Activated T-cell treated with anti-CD3 and anti-CD28 coated beads for 4 hours (primary cell): ENCODE data around the gene RPIA.
"Not testable (repeated sequence)": the region's sequence is repeated elsewhere in the genome, so short reads cannot be mapped to it uniquely, and the experiment has no call there.

ENCODE experiments used
- DNase-seq: peaks from one replicate; pipeline ENCODE4 v3.0.0-alpha.2; 2020

The RPIA gene

GRCh38 chr2:88691339-88692183 is at the start of gene RPIA:
Gene RPIA (plus strand): TSS chr2:88691673. CDS start chr2:88691699, 26 bp downstream.
- DNase-seq = peak; percentile 99

- no peak for DNase-seq
Measured at GRCh38 chr2:88642278-88642677, 49.2 kb upstream of the RPIA start.

- DNase-seq = not testable (repeated sequence)
Measured at GRCh38 chr2:88645291-88645882, 46.1 kb upstream of the RPIA start.

GRCh38 chr2:88651646-88652045 is 39.8 kb upstream of the RPIA start:
- DNase-seq = no peak

GRCh38 chr2:88654714-88655113 is 36.8 kb upstream of the RPIA start:
- no peak for DNase-seq

GRCh38 chr2:88656690-88657089 is 34.8 kb upstream of the RPIA start:
- no peak for DNase-seq

GRCh38 chr2:88657131-88657530 is 34.3 kb upstream of the RPIA start:
- no peak for DNase-seq

- DNase-seq = no peak
Measured at GRCh38 chr2:88658326-88658725, 33.1 kb upstream of the RPIA start.

GRCh38 chr2:88658881-88659537 is 32.5 kb upstream of the RPIA start:
- DNase-seq = no peak

GRCh38 chr2:88659538-88659915 is 31.9 kb upstream of the RPIA start:
- DNase-seq = no peak

- no peak for DNase-seq
Measured at GRCh38 chr2:88660622-88661021, 30.9 kb upstream of the RPIA start.

GRCh38 chr2:88666576-88666975 is 24.9 kb upstream of the RPIA start:
- DNase-seq = no peak

- DNase-seq = no peak
Measured at GRCh38 chr2:88667219-88667618, 24.3 kb upstream of the RPIA start.

GRCh38 chr2:88668862-88669261 is 22.6 kb upstream of the RPIA start:
- DNase-seq = no peak

- peak; percentile 3 for DNase-seq
Measured at GRCh38 chr2:88669482-88670214, 21.8 kb upstream of the RPIA start.

GRCh38 chr2:88671786-88672427 is 19.6 kb upstream of the RPIA start:
- no peak for DNase-seq

GRCh38 chr2:88673363-88673762 is 18.1 kb upstream of the RPIA start:
- DNase-seq = no peak

- no peak for DNase-seq
Measured at GRCh38 chr2:88680266-88680902, 11.1 kb upstream of the RPIA start.

- no peak for DNase-seq
Measured at GRCh38 chr2:88680916-88681315, 10.6 kb upstream of the RPIA start.

- no peak for DNase-seq
Measured at GRCh38 chr2:88683160-88684021, 8.1 kb upstream of the RPIA start.

GRCh38 chr2:88684519-88684918 is 7.0 kb upstream of the RPIA start:
- no peak for DNase-seq
